ENCODE measurements around the gene BPTF. TPM values are rescaled to one million over a fixed set of nuclear protein-coding genes. Genes with fewer than 3 reads are reported as not detected.

Gene BPTF
- total and polyA plus RNA-seq, 2 of the 8 experiments (the other 6 are each of a cell fraction or from before 2014, with no cell fraction given) = 107 to 228 TPM

DNA sequence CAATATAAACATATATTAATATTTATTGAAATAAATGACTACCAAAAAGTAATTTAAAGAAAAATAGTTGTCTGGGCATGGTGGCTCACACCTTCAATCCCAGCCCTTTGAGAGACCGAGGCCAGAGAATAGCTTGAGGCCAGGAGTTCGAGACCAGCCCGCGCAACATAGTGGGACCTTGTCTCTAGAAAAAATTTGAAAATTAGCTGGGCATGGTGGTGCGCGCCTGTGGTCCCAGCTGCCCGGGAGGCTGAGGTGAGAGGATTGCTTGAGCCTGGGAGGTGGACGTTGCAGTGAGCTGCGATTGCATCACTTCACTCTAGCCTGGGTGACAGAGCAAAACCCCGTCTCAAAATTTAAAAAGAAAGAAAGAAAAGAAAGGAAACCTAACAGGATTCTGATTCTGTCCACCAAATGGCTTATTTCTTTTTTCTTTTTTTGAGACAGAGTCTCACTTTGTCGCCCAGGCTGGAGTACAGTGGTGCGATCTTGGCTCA is 3.4 kb upstream of the BPTF start (continued):
- no peak for TF ChIP-seq NANOG (IDR thresholded peaks at IDR 0.05; ENCODE audit: insufficient read depth, low read depth, low read length, poor library complexity, severe bottlenecking)
- TF ChIP-seq, protein P1, sequence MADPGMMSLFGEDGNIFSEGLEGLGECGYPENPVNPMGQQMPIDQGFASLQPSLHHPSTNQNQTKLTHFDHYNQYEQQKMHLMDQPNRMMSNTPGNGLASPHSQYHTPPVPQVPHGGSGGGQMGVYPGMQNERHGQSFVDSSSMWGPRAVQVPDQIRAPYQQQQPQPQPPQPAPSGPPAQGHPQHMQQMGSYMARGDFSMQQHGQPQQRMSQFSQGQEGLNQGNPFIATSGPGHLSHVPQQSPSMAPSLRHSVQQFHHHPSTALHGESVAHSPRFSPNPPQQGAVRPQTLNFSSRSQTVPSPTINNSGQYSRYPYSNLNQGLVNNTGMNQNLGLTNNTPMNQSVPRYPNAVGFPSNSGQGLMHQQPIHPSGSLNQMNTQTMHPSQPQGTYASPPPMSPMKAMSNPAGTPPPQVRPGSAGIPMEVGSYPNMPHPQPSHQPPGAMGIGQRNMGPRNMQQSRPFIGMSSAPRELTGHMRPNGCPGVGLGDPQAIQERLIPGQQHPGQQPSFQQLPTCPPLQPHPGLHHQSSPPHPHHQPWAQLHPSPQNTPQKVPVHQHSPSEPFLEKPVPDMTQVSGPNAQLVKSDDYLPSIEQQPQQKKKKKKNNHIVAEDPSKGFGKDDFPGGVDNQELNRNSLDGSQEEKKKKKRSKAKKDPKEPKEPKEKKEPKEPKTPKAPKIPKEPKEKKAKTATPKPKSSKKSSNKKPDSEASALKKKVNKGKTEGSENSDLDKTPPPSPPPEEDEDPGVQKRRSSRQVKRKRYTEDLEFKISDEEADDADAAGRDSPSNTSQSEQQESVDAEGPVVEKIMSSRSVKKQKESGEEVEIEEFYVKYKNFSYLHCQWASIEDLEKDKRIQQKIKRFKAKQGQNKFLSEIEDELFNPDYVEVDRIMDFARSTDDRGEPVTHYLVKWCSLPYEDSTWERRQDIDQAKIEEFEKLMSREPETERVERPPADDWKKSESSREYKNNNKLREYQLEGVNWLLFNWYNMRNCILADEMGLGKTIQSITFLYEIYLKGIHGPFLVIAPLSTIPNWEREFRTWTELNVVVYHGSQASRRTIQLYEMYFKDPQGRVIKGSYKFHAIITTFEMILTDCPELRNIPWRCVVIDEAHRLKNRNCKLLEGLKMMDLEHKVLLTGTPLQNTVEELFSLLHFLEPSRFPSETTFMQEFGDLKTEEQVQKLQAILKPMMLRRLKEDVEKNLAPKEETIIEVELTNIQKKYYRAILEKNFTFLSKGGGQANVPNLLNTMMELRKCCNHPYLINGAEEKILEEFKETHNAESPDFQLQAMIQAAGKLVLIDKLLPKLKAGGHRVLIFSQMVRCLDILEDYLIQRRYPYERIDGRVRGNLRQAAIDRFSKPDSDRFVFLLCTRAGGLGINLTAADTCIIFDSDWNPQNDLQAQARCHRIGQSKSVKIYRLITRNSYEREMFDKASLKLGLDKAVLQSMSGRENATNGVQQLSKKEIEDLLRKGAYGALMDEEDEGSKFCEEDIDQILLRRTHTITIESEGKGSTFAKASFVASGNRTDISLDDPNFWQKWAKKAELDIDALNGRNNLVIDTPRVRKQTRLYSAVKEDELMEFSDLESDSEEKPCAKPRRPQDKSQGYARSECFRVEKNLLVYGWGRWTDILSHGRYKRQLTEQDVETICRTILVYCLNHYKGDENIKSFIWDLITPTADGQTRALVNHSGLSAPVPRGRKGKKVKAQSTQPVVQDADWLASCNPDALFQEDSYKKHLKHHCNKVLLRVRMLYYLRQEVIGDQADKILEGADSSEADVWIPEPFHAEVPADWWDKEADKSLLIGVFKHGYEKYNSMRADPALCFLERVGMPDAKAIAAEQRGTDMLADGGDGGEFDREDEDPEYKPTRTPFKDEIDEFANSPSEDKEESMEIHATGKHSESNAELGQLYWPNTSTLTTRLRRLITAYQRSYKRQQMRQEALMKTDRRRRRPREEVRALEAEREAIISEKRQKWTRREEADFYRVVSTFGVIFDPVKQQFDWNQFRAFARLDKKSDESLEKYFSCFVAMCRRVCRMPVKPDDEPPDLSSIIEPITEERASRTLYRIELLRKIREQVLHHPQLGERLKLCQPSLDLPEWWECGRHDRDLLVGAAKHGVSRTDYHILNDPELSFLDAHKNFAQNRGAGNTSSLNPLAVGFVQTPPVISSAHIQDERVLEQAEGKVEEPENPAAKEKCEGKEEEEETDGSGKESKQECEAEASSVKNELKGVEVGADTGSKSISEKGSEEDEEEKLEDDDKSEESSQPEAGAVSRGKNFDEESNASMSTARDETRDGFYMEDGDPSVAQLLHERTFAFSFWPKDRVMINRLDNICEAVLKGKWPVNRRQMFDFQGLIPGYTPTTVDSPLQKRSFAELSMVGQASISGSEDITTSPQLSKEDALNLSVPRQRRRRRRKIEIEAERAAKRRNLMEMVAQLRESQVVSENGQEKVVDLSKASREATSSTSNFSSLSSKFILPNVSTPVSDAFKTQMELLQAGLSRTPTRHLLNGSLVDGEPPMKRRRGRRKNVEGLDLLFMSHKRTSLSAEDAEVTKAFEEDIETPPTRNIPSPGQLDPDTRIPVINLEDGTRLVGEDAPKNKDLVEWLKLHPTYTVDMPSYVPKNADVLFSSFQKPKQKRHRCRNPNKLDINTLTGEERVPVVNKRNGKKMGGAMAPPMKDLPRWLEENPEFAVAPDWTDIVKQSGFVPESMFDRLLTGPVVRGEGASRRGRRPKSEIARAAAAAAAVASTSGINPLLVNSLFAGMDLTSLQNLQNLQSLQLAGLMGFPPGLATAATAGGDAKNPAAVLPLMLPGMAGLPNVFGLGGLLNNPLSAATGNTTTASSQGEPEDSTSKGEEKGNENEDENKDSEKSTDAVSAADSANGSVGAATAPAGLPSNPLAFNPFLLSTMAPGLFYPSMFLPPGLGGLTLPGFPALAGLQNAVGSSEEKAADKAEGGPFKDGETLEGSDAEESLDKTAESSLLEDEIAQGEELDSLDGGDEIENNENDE (IDR thresholded peaks at IDR 0.05; ENCODE audit: insufficient replicate concordance, low read length) = no peak
